Neuronal stem cell (in vitro differentiated cells): ENCODE results near the gene HS3ST5.
"Not testable (repeated sequence)": the region's sequence is repeated elsewhere in the genome, so short reads cannot be mapped to it uniquely, and the experiment has no call there.

Experiments
- DNase-seq: peaks from one replicate; pipeline ENCODE4 v3.0.0-alpha.2; 2013; ENCODE audit warnings: low spot score
- H2AFZ ChIP-seq: one replicate; pipeline ENCODE4 v1.6.1; 2013; ENCODE audit warnings: mild to moderate bottlenecking, low read length, inconsistent platforms
- H2AK5ac ChIP-seq: 2 replicates; pipeline ENCODE4 v1.6.1; 2013; ENCODE audit warnings: low read depth, mild to moderate bottlenecking, inconsistent platforms, low read length, moderate library complexity, mixed read lengths
- H2BK120ac ChIP-seq: 2 replicates; pipeline ENCODE4 v1.6.1; 2013; ENCODE audit warnings: low read depth, mild to moderate bottlenecking, inconsistent platforms, low read length, moderate library complexity, mixed read lengths
- H2BK12ac ChIP-seq: one replicate; pipeline ENCODE4 v1.6.1; 2013; ENCODE audit warnings: low read length, inconsistent platforms
- H2BK15ac ChIP-seq: 2 replicates; pipeline ENCODE4 v1.6.1; 2013; ENCODE audit warnings: mild to moderate bottlenecking, low read length, inconsistent platforms, mixed read lengths
- H2BK5ac ChIP-seq: one replicate; pipeline ENCODE4 v1.6.1; 2013; ENCODE audit warnings: inconsistent platforms, mild to moderate bottlenecking, low read length, moderate library complexity
- H3K14ac ChIP-seq: one replicate; pipeline ENCODE4 v1.6.1; 2013; ENCODE audit warnings: low read length, inconsistent platforms
- H3K18ac ChIP-seq: 2 replicates; pipeline ENCODE4 v1.6.1; 2013; ENCODE audit warnings: low read length, inconsistent platforms
- H3K23ac ChIP-seq: 2 replicates; pipeline ENCODE4 v1.6.1; 2013; ENCODE audit warnings: low read depth, mild to moderate bottlenecking, mixed read lengths, low read length, inconsistent platforms; ENCODE audit not compliant: poor library complexity
- H3K27ac ChIP-seq: replicated peaks from 3 replicates; pipeline ENCODE4 v1.5.1; 2013; ENCODE audit warnings: low read length, inconsistent platforms
- H3K27me3 ChIP-seq, 3 experiments: 2 replicates each; pipeline ENCODE4 v1.6.1; 2013; ENCODE audit warnings: low read length in 3 of 3, mild to moderate bottlenecking in 2 of 3, inconsistent platforms in 1 of 3, low read depth in 1 of 3, mixed read lengths in 1 of 3, moderate library complexity in 1 of 3; ENCODE audit not compliant: control insufficient read depth in 3 of 3, insufficient read depth in 3 of 3
- H3K36me3 ChIP-seq, 2 donors: replicated peaks in 1 of 2; 2 replicates each; pipeline ENCODE4 v1.6.1; 2013; ENCODE audit warnings: low read length in 2 of 2; ENCODE audit not compliant: control insufficient read depth in 2 of 2, insufficient read depth in 2 of 2
- H3K4ac ChIP-seq: 2 replicates; pipeline ENCODE4 v1.6.1; 2013; ENCODE audit warnings: inconsistent platforms, mild to moderate bottlenecking, low read length, moderate library complexity
- H3K4me1 ChIP-seq, 2 donors: 1 replicate in 1 of 2; 2 replicates in 1 of 2; pipeline ENCODE4 v1.6.1; 2013; ENCODE audit warnings: low read length in 2 of 2, low read depth in 1 of 2; ENCODE audit not compliant: control insufficient read depth in 2 of 2, insufficient read depth in 1 of 2
- H3K4me2 ChIP-seq: one replicate; pipeline ENCODE4 v1.6.1; 2013; ENCODE audit warnings: mild to moderate bottlenecking, low read length, inconsistent platforms; ENCODE audit not compliant: insufficient read depth, poor library complexity, severe bottlenecking
- H3K4me3 ChIP-seq, 2 donors: 2 replicates each; pipeline ENCODE4 v1.5.1; 2013; ENCODE audit warnings: low read length in 2 of 2, mild to moderate bottlenecking in 2 of 2, inconsistent platforms in 1 of 2, moderate library complexity in 1 of 2
- H3K79me1 ChIP-seq: one replicate; pipeline ENCODE4 v1.6.1; 2013; ENCODE audit warnings: low read depth, mild to moderate bottlenecking, inconsistent platforms, low read length, moderate library complexity
- H3K9ac ChIP-seq: one replicate; pipeline ENCODE4 v1.6.1; 2013; ENCODE audit warnings: mild to moderate bottlenecking, low read depth, low read length, inconsistent platforms; ENCODE audit not compliant: poor library complexity
- H3K9me3 ChIP-seq, 2 donors: replicated peaks in 1 of 2; 2 replicates each; pipeline versions ENCODE3 to v1.6.1; 2013; ENCODE audit warnings: low read length in 2 of 2, mild to moderate bottlenecking in 2 of 2, inconsistent platforms in 1 of 2, low read depth in 1 of 2, mixed read lengths in 1 of 2, moderate library complexity in 1 of 2; ENCODE audit not compliant: control insufficient read depth in 2 of 2, insufficient read depth in 1 of 2
- H4K8ac ChIP-seq: one replicate; pipeline ENCODE4 v1.6.1; 2013; ENCODE audit warnings: low read depth, mild to moderate bottlenecking, inconsistent platforms, low read length, moderate library complexity
- H4K91ac ChIP-seq: one replicate; pipeline ENCODE4 v1.6.1; 2013; ENCODE audit warnings: low read length, low read depth, mild to moderate bottlenecking, inconsistent platforms; ENCODE audit not compliant: poor library complexity
- WGBS, 2 donors: extraction: QIAGEN DNeasy Blood & Tissue Kit; methylation state at CpG; one replicate each; pipeline ENCODE4 v1.1.7; 2013; ENCODE audit warnings: missing lambda C conversion rate in 2 of 2, mixed read lengths in 1 of 2; ENCODE audit not compliant: insufficient read length in 2 of 2, insufficient replicate concordance in 1 of 2; ENCODE audit errors: extremely low coverage in 2 of 2; 5-methylcytosine and 5-hydroxymethylcytosine counted together

Gene HS3ST5

DNA sequence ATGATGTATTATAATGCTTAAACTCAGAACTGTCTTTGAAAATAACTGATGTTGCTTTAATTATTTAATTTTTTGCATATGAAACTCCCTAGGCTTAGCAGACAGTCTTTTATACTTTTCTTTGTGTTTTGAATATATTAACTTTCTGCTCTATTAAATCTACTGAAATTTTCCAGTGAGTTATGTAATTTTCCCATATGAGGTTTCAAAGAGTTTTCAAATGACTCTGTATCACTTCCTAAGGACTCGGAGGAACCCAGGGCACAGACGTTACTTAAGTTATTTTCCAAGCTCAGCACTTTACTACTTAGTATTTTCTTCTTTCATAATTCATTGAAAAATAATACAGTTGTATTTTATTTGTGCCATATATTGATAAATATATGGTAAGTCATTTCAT lies 122.6 kb downstream of the HS3ST5 start:
- Histone ChIP-seq H3K18ac (no peak overlapping the region), H2BK120ac (no peak overlapping the region), H3K14ac (no peak overlapping the region), H3K27me3 (no peaks in the 10 kb centered on the region), H2BK15ac (no peak overlapping the region), H3K4me2 (no peak overlapping the region), H3K27ac (no peak overlapping the region), H2BK12ac (no peak overlapping the region), H3K9me3 (no peaks in the 10 kb centered on the region), H4K8ac (no peak overlapping the region), H3K4ac (no peak overlapping the region), H2BK5ac (no peak overlapping the region), H2AFZ (no peak overlapping the region), H3K4me1 (peaks cover 0 to 4% of the 10 kb centered on the region in 2 donors), H3K9ac (no peak overlapping the region), H3K4me3 (no peak overlapping the region), H3K36me3 (no peaks in the 10 kb centered on the region), H3K79me1 (no peaks in the 10 kb centered on the region), H4K91ac (no peak overlapping the region), H2AK5ac (no peak overlapping the region), H3K23ac (no peak overlapping the region)
- DNase-seq, result no peak
- WGBS, 2 donors, result no CpG with 5 or more reads among the region's 2 CpGs

DNA sequence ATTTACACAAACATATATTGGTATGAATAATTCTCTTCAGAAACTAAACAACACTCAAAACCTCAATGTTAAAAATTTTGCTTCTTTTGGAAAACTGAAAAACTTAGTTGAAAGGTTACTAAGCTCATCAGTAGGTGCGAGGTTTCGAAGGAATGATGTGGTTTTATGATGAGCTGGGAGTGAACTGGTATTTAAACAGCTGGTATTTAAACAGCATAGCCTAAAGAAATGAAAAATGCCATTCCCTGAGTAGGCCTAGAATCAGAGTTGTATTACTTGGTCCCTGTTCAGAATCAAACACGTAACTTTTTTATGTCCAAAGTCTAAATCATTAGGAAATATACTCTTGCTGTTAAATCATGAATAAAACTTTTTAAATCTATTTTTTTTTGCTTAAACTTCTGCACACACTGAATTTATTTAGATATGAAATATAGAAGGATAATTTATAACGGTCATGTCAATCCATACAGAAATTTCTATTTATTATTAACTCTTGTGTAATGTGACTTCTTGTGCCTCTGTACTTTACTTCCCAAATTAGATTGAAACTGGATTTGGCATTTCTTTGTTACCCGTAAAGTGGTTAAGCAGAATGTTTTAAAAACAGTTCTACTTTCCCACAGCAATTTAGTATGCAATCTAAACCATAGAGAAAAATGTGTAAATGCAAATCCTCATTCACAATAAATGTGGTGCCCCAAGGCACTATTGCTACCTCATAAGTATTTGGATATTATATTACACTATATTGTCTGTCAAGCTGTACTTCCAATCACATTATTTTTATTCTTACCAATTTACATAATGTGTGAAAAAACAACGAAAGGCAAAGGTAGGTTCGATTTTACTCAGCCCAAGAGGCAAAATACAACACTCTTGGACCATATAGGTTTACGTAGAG lies 124.1 kb downstream of the HS3ST5 start:
- WGBS, 2 donors, result no CpG with 5 or more reads among the region's 8 CpGs
- Histone ChIP-seq H2AFZ (no peak overlapping the region), H3K9ac (no peak overlapping the region), H4K8ac (no peak overlapping the region), H3K79me1 (no peaks in the 10 kb centered on the region), H3K27me3 (no peaks in the 10 kb centered on the region), H2BK12ac (no peak overlapping the region), H2BK15ac (no peak overlapping the region), H2BK5ac (no peak overlapping the region), H4K91ac (no peak overlapping the region), H3K14ac (no peak overlapping the region), H3K4me2 (no peak overlapping the region), H2AK5ac (no peak overlapping the region), H3K9me3 (peaks cover 0 to 3% of the 10 kb centered on the region in 2 donors), H3K36me3 (no peaks in the 10 kb centered on the region), H3K23ac (no peak overlapping the region), H3K27ac (no peak overlapping the region), H3K4me3 (no peak overlapping the region), H3K4me1 (no peaks in the 10 kb centered on the region), H2BK120ac (no peak overlapping the region), H3K18ac (no peak overlapping the region), H3K4ac (no peak overlapping the region)
- DNase-seq, result no peak

DNA sequence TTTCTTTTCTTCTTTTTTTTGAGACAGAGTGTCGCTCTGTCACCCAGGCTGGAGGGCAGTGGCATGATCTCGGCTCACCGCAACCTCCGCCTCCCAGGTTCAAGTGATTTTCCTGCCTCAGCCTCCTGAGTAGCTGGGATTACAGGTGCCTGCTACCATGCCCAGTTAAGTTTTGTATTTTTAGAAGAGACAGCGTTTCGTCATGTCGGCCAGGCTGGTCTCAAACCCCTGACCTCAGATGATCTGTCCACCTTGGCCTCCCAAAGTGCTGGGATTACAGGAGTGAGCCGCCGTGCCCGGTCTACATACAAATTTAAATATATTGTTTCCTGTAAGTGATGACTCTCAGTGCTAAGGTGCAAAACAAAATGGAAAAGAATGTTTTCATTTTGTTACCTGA lies 124.8 kb downstream of the HS3ST5 start:
- H3K36me3 ChIP-seq, H3K9ac ChIP-seq, H3K79me1 ChIP-seq, H3K4me3 ChIP-seq, H4K8ac ChIP-seq, H2BK15ac ChIP-seq, H2AFZ ChIP-seq, H3K18ac ChIP-seq, DNase-seq, H3K23ac ChIP-seq, H2BK120ac ChIP-seq, H3K27me3 ChIP-seq, H3K4me1 ChIP-seq, H3K4me2 ChIP-seq, H2BK12ac ChIP-seq, H3K4ac ChIP-seq, H2BK5ac ChIP-seq, H3K9me3 ChIP-seq, H4K91ac ChIP-seq, H3K27ac ChIP-seq, H3K14ac ChIP-seq, H2AK5ac ChIP-seq: not testable (repeated sequence)
- WGBS, 2 donors, result no CpG with 5 or more reads among the region's 10 CpGs

DNA sequence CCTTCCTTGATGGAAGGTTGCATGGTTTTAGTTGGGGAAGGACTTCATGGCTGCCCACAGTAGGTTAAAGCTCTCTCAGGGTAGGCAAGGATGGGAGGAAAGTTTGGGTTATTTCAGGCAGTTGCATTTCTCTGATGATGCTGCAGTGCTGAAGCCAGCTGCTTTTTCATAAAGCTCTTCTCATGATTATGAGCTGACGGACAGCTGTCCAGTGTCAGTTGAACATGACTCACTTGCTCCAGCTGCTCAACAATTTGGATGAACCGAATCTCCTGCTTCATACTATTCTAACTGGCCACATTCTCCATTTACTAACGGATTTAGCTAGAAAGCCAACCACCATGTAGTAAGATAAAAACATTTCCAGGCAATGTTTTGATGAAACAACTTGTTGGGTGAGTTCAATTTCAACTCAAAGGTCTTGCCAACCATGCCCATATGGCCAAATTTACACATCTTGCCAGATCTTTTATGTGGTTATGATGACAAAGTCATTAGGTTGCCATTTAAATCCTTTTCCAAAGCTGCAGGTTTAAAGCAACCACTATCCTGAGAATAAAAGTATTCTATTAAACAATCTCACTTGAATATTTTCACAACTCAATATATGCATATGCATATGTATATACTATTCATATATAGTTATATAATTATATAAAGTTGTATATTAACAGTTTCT lies 125.9 kb downstream of the HS3ST5 start:
- Histone ChIP-seq H3K4me2 (no peak overlapping the region), H3K9me3 (peaks cover 2 to 6% of the 10 kb centered on the region in 2 donors), H3K27ac (no peak overlapping the region), H2BK12ac (no peak overlapping the region), H2AK5ac (no peak overlapping the region), H2BK5ac (no peak overlapping the region), H4K91ac (no peak overlapping the region), H3K27me3 (no peaks in the 10 kb centered on the region), H2AFZ (no peak overlapping the region), H3K4me1 (no peaks in the 10 kb centered on the region), H4K8ac (no peak overlapping the region), H2BK15ac (no peak overlapping the region), H3K9ac (no peak overlapping the region), H3K79me1 (no peaks in the 10 kb centered on the region), H3K14ac (no peak overlapping the region), H3K18ac (no peak overlapping the region), H3K4ac (no peak overlapping the region), H2BK120ac (no peak overlapping the region), H3K23ac (no peak overlapping the region), H3K4me3 (no peak overlapping the region), H3K36me3 (no peaks in the 10 kb centered on the region)
- no peak for DNase-seq
- no CpG with 5 or more reads among the region's 3 CpGs for WGBS, 2 donors
